T-helper 2 cell (primary cell): Measurements from ENCODE around the gene POLE4.

Source experiments
- DNase-seq, 5 experiments: peaks; one replicate each; pipeline versions ENCODE4 v3.0.0 to v3.0.0-alpha.2; 2012 to 2022
- total RNA-seq, 2 donors: gene quantifications; one replicate each; lab custom pipeline; 2026; lab: John Stamatoyannopoulos, UW

POLE4 gene
- 10.0 to 20.4 reads per million in 2 donors for total RNA-seq

- DNase-seq, result peak; percentile 83 to 96 (median 86)
Measured at GRCh38 chr2:74958274-74959105, at the start of gene POLE4. POLE4 (plus strand) TSS chr2:74958643; CDS start chr2:74958680, 37 bp downstream.

- no peak for DNase-seq
Measured at GRCh38 chr2:74908748-74909444, 49.5 kb upstream of the POLE4 start.

- DNase-seq, result no peak
Measured at GRCh38 chr2:74910245-74910644, 48.2 kb upstream of the POLE4 start.

GRCh38 chr2:74911061-74911460, 47.4 kb upstream of the POLE4 start:
- DNase-seq, result no peak

GRCh38 chr2:74915743-74916142, 42.7 kb upstream of the POLE4 start:
- DNase-seq, result peak in 1 of 5 experiments; percentile 54

- DNase-seq, result no peak
Measured at GRCh38 chr2:74916394-74916793, 42.0 kb upstream of the POLE4 start.

GRCh38 chr2:74917702-74918619, 40.5 kb upstream of the POLE4 start:
- no peak for DNase-seq

GRCh38 chr2:74919827-74920226, 38.6 kb upstream of the POLE4 start:
- DNase-seq, result peak; percentile 48 to 59 (median 53)

- no peak for DNase-seq
Measured at GRCh38 chr2:74921236-74921736, 37.2 kb upstream of the POLE4 start.

GRCh38 chr2:74922592-74923227, 35.7 kb upstream of the POLE4 start:
- DNase-seq, result no peak

- DNase-seq, result no peak
Measured at GRCh38 chr2:74924463-74925265, 33.8 kb upstream of the POLE4 start.

- no peak for DNase-seq
Measured at GRCh38 chr2:74925361-74925786, 33.1 kb upstream of the POLE4 start.

- peak in 1 of 5 experiments; percentile 27 for DNase-seq
Measured at GRCh38 chr2:74927621-74928020, 30.8 kb upstream of the POLE4 start.

GRCh38 chr2:74930811-74931486, 27.5 kb upstream of the POLE4 start:
- no peak for DNase-seq

GRCh38 chr2:74931940-74932339, 26.5 kb upstream of the POLE4 start:
- no peak for DNase-seq

- DNase-seq, result no peak
Measured at GRCh38 chr2:74935975-74936391, 22.5 kb upstream of the POLE4 start.

GRCh38 chr2:74937221-74937880, 21.1 kb upstream of the POLE4 start:
- no peak for DNase-seq

GRCh38 chr2:74938264-74938663, 20.2 kb upstream of the POLE4 start:
- no peak for DNase-seq

GRCh38 chr2:74939919-74940812, 18.3 kb upstream of the POLE4 start:
- DNase-seq, result no peak
